Measurements from ENCODE around the gene ALOX15B. TPM values are rescaled to one million over a fixed set of nuclear protein-coding genes. Genes with fewer than 3 reads are reported as not detected.

The ALOX15B gene
- total RNA-seq, 1 donor from 2014 or later: 80.2 TPM

DNA sequence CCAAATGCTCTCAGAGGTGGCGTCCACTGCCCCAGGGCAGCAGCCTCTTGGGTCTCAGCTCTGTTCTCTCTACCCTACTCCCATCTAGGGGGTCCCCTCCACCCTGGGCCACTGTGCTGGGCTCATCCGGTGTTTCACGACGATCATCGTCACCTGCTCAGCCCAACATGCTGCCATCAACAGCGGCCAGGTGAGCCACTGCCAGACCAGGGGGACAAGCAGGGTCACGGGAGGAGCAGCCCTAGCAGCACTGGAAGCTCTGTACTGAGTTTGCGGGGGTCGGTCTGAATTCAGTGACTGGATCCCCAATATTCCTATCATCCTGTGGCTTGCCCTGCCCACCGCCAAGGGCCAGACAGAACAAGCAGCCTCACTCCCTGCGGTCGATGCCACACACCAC lies 32.6 kb downstream of the ALOX15B start:
- TF ChIP-seq, protein P1, sequence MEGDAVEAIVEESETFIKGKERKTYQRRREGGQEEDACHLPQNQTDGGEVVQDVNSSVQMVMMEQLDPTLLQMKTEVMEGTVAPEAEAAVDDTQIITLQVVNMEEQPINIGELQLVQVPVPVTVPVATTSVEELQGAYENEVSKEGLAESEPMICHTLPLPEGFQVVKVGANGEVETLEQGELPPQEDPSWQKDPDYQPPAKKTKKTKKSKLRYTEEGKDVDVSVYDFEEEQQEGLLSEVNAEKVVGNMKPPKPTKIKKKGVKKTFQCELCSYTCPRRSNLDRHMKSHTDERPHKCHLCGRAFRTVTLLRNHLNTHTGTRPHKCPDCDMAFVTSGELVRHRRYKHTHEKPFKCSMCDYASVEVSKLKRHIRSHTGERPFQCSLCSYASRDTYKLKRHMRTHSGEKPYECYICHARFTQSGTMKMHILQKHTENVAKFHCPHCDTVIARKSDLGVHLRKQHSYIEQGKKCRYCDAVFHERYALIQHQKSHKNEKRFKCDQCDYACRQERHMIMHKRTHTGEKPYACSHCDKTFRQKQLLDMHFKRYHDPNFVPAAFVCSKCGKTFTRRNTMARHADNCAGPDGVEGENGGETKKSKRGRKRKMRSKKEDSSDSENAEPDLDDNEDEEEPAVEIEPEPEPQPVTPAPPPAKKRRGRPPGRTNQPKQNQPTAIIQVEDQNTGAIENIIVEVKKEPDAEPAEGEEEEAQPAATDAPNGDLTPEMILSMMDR (IDR thresholded peaks at IDR 0.05): no peak
- ATAC-seq (no peak), DNase-seq (no peak)
- H3K27ac ChIP-seq: no peak overlapping the region
- intact Hi-C loops (cut with DNase I): no loop called here
- H3K9me3 ChIP-seq: no peaks in the 10 kb centered on the region
- H3K4me3 ChIP-seq: no peak overlapping the region
- H3K4me1 ChIP-seq: peaks cover 28% of the 10 kb centered on the region
- no peaks in the 10 kb centered on the region for H3K36me3 ChIP-seq
- peaks cover 47% of the 10 kb centered on the region for H3K27me3 ChIP-seq

DNA sequence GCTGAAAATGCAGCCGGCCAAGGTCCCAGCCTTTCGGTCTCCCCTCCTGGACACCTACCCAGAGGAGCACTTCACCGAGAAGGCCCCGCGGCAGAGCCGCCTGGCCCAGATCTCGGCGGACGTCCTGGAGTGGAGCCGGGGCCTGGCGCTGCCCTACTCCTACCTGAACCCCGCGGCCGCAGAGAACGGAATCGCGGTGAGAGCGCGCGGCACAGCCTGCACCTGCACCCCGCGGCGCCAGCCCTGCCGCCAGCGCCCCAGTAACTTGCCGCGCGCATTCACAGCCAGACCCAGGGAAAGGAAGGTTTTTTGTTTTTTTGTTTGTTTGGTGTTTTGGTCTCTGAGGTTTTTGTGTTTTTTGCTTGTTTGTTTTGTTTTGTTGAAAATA lies 33.5 kb downstream of the ALOX15B start:
- ATAC-seq (no peak), DNase-seq (no peak)

DNA sequence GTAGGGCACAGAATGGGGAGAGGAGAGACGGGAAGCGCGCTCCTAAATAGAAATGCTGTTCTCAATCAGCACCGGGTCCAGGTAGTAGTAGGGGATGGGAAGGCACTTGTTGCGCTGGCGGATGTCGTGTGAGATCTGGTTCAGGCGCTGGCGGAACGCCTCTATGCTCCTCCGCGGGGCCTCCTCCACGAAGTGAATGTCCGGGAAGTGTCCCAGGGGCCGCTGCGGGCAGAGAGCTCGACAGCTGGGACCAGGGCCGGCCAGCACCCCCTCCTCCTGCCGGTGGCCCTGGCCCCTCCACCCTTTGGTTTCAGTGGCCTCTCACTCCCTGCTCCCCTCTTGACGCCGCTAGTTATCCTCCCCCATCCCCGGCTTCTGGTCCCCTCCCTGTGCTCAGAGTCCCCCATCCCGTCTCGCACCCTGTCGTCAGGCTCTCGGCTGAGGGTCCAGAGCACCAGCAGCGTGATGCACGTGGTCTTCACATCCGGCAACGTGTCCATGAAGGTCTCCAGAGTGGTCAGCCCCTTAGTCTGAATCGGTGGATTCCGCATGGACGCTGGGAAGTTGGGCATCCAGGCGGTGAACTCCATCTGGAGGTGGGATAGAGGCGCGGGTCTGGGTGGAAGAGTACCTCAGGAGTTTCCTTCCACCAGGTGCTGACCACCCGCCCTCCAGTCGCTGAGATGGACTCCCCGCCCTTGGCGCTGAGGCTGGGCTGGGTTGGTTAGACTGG lies 34.0 kb downstream of the ALOX15B start:
- peaks cover 28% of the 10 kb centered on the region for H3K4me1 ChIP-seq
- H3K4me3 ChIP-seq: no peak overlapping the region
- intact Hi-C loops (cut with DNase I): no loop called here
- DNase-seq (no peak), ATAC-seq (no peak)
- no peak overlapping the region for H3K27ac ChIP-seq
- H3K36me3 ChIP-seq: no peaks in the 10 kb centered on the region
- TF ChIP-seq, protein P1 (IDR thresholded peaks at IDR 0.05): no peak
- H3K9me3 ChIP-seq: no peaks in the 10 kb centered on the region
- H3K27me3 ChIP-seq: peaks cover 61% of the 10 kb centered on the region

More for the DNA sequence above, 33.5 kb downstream of the ALOX15B start:
- no peak overlapping the region for H3K4me3 ChIP-seq
- H3K4me1 ChIP-seq: peaks cover 28% of the 10 kb centered on the region
- H3K27me3 ChIP-seq: peaks cover 55% of the 10 kb centered on the region
- intact Hi-C loops (cut with DNase I): no loop called here
- no peaks in the 10 kb centered on the region for H3K36me3 ChIP-seq
- H3K27ac ChIP-seq: no peak overlapping the region
- TF ChIP-seq, protein P1 (IDR thresholded peaks at IDR 0.05): no peak
- no peaks in the 10 kb centered on the region for H3K9me3 ChIP-seq

DNA sequence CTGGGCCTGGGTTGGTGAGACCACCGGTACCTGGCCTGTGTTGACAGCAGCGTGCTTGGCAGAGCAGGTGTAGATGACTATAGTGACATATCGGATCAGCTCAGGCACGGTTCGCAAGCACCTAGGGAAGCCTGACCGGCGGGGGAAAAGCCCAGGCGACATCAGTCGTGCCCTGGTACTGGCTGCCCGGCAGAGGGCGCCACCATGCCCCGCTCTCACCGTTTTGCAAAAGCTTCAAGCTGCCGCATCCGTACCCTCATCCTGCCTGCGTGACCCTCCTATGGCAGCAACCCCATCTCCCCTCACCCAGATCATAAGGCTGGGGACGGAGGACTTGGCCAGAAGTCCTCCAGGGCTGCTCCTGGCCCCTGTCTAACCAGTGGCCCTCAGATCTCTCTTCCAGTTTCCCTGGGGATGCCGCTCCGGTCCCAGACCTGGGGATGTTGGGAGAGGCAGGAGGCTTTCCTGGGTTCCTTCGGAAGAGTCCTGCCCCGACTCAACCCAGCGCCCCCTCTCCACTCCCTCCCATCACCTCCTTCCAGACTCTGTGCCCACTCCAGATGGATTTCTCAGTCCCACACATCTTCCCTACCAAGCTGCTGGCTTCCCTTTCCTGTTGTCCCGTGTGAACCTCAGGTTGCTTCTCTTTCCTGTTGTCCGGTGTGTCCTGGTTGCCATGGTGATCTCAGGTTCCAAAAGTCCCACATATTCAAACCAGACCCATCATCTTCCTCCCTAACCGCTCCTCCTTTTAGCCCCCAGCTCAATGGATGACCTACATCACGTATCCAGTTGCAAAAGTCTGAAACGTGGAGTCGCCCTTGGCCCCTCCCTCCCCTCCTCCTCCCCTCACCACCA lies 35.0 kb downstream of the ALOX15B start:
- TF ChIP-seq, protein P1 (IDR thresholded peaks at IDR 0.05): peak; percentile 91
- intact Hi-C loops (cut with DNase I): no loop called here
- Histone ChIP-seq H3K27me3 (peaks cover 70% of the 10 kb centered on the region), H3K36me3 (no peaks in the 10 kb centered on the region), H3K4me1 (peaks cover 27% of the 10 kb centered on the region), H3K4me3 (no peak overlapping the region), H3K9me3 (no peaks in the 10 kb centered on the region), H3K27ac (no peak overlapping the region)
- DNase-seq (peak; percentile 91), ATAC-seq (peak; percentile 81)

DNA sequence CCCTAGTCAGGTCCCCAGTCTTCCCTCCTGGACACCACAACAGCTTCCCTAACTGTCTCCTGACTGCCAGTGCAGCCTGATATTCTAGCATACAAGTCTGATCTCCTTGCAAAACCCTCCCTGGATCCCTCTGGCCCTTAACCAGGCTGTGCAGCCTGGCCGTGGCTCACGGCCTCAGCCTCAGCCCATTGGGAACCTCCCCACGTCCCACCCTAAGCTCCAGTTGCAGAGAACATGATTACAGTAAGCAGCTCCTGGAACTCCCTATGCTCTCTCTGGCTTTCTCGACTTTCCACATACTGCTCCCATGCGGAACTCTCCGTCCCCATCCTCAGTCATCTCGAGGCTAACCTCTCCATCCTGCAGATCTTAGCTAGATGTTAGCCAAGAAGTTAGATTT lies 35.7 kb downstream of the ALOX15B start:
- H3K36me3 ChIP-seq: no peaks in the 10 kb centered on the region
- ATAC-seq (no peak), DNase-seq (no peak)
- peaks cover 26% of the 10 kb centered on the region for H3K4me1 ChIP-seq
- TF ChIP-seq, protein P1 (IDR thresholded peaks at IDR 0.05): no peak
- intact Hi-C loops (cut with DNase I): no loop called here
- H3K9me3 ChIP-seq: no peaks in the 10 kb centered on the region
- no peak overlapping the region for H3K27ac ChIP-seq
- H3K27me3 ChIP-seq: peaks cover 75% of the 10 kb centered on the region
- no peak overlapping the region for H3K4me3 ChIP-seq
